ENCODE results near the gene ZNF791.

GRCh38 chr19:12636631-12637030 is 25.9 kb downstream of the ZNF791 start:
- TF ChIP-seq POLR2AphosphoS5 (IDR thresholded peaks at IDR 0.05; ENCODE audit: low read depth) (no peak), CTCF (conservative IDR thresholded peaks at IDR 0.05; ENCODE audit: low read depth in 2 of 2) (no peak)

Data from GM23338 (cell line).